ENCODE results near the gene ZEB2.

- TF ChIP-seq POLR2A (IDR thresholded peaks at IDR 0.05) (no peak), CTCF (IDR thresholded peaks at IDR 0.05) (no peak)
These were observed 61.4 kb downstream of the ZEB2 start for GRCh38 chr2:144458541-144458940.

Data from uterus (tissue), 2 donors.